LNCAP (cell line): ENCODE data around the gene PPFIA3.

Experiments
- CTCF ChIP-seq: fragments of 450-650 bp; IDR thresholded peaks from 2 replicates; pipeline ENCODE4 v1.5.1; 2017; ENCODE audit warnings: mild to moderate bottlenecking

The PPFIA3 gene

DNA sequence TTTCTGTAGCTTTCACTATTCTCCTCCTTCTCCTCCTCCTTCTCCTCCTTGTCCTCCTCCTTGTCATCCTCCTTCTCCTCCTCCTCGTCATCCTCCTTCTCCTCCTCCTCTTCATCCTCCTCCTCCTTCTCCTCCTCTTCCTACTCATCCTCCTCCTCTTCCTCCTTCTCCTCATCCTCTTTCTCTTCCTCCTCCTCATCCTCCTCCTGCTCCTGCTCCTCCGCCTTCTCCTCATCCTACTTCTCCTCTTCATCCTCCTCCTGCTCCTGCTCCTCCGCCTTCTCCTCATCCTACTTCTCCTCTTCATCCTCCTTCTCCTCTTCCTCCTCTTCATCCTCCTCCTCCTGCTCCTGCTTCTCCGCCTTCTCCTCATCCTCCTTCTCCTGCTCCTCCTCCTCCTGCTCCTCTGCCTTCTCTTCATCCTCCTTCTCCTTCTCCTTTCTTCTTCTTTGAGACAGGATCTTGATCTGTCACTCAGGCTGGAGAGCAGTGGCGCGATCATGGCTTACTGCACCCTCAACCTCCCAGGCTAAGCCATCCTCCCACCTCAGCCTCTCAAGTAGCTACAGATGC is 74.6 kb downstream of the PPFIA3 start:
- TF ChIP-seq CTCF, result no peak

DNA sequence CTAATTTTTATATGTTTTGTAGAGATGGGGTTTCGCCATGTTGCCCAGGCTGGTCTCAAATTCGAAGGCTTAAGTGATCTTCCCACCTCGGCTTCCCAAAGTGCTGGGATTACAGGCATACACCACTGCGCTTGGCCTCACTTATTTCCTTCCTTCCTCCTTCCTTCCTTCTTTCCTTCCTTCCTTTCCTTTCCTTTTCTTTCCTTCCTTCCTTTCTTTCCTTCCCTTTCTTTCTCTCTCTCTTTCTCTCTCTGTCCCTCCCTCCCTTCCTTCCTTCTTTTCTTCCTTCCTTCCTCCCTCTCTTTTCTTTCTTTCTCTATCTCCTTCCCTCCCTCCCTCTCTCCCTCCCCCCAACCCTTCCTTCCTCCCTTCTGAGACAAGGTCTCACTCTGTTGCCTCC is 75.1 kb downstream of the PPFIA3 start:
- TF ChIP-seq CTCF, result no peak

- no peak for TF ChIP-seq CTCF
Measured at GRCh38 chr19:49196527-49197240, 77.3 kb downstream of the PPFIA3 start.

GRCh38 chr19:49200238-49200862 is 81.0 kb downstream of the PPFIA3 start:
- no peak for TF ChIP-seq CTCF
